ENCODE results near the gene TMEM231.

GRCh38 chr16:75555213-75555706, 792 bp downstream of the TMEM231 start:
- TF ChIP-seq POLR2A (IDR thresholded peaks at IDR 0.05) (no peak), CTCF (IDR thresholded peaks at IDR 0.05) (no peak)
